PFSK-1 (cell line): ENCODE data around the gene PSMD4.

Experiments
- POLR2AphosphoS5 ChIP-seq: IDR thresholded peaks from 2 replicates; pipeline ENCODE4 v1.6.1; 2012; ENCODE audit warnings: low read depth, mild to moderate bottlenecking, control low read depth, low read length, moderate library complexity
- SIN3A ChIP-seq: IDR thresholded peaks from 2 replicates; pipeline ENCODE4 v1.6.1; 2012; ENCODE audit warnings: mild to moderate bottlenecking, low read length, moderate library complexity, borderline replicate concordance; ENCODE audit not compliant: insufficient read depth
- TAF1 ChIP-seq: IDR thresholded peaks from 2 replicates; pipeline ENCODE4 v1.6.1; 2012; ENCODE audit warnings: low read length, control low read depth, borderline replicate concordance; ENCODE audit not compliant: insufficient read depth

GRCh38 chr1:151311011-151311410, 56.5 kb downstream of the PSMD4 start:
- no peak for TF ChIP-seq POLR2AphosphoS5
- TF ChIP-seq SIN3A: no peak
- TF ChIP-seq TAF1: no peak
